Caco-2 (cell line): Measurements from ENCODE around the gene SIK3. TPM values are rescaled to one million over a fixed set of nuclear protein-coding genes. Genes with fewer than 3 reads are reported as not detected.
A peak's percentile ranks its signal among the peaks of the same experiment; 100 is the strongest.

Experiments used
- BruUV-seq: library from RNA; stranded (reverse); fragments of 400-500 nt; replicated peaks from 2 replicates; lab custom pipeline; 2021; lab: Mats Ljungman, UMichigan
- CTCF ChIA-PET: fragments of 300-600 bp; sonication (Branson Sonifier 250); formaldehyde crosslinking; loops from one replicate; lab custom pipeline; 2022; ENCODE audit warnings: antibody characterized with exemption; lab: Charles Lee
- POLR2A ChIA-PET: fragments of 300-600 bp; sonication (Branson Sonifier 250); formaldehyde crosslinking; loops from one replicate; lab custom pipeline; 2022; ENCODE audit warnings: antibody characterized with exemption; lab: Charles Lee
- DNase-seq, 2 experiments: peaks; one replicate each; pipeline versions ENCODE4 v3.0.0 to v3.0.0-alpha.2; 2020 to 2022
- H3K27me3 ChIP-seq: replicated peaks from 2 replicates; pipeline ENCODE4 v1.6.0; 2011; ENCODE audit warnings: low read length; ENCODE audit not compliant: control insufficient read depth, insufficient read depth
- H3K36me3 ChIP-seq: 2 replicates; pipeline ENCODE4 v1.5.1; 2011; ENCODE audit warnings: low read length; ENCODE audit not compliant: control insufficient read depth, insufficient read depth
- H3K4me1 ChIP-seq: fragments of 250-450 bp; sonication (Bioruptor Pico); 2 replicates; pipeline ENCODE4 v1.5.1; 2020; ENCODE audit warnings: mild to moderate bottlenecking
- H3K4me3 ChIP-seq: 2 replicates; pipeline ENCODE4 v1.5.1; 2011; ENCODE audit warnings: low read depth, mild to moderate bottlenecking, control low read depth, low read length
- H3K9me3 ChIP-seq: fragments of 250-450 bp; sonication (Bioruptor Pico); 2 replicates; pipeline ENCODE4 v1.5.1; 2020; ENCODE audit warnings: mild to moderate bottlenecking, moderate library complexity
- H3K27ac Mint-ChIP-seq: one replicate; pipeline ENCODE4 v1.8.0; 2022; ENCODE audit warnings: mixed read lengths; ENCODE audit not compliant: unreplicated experiment
- H3K27me3 Mint-ChIP-seq: one replicate; pipeline ENCODE4 v1.8.0; 2022; ENCODE audit warnings: mixed read lengths; ENCODE audit not compliant: insufficient read depth, unreplicated experiment
- H3K36me3 Mint-ChIP-seq: one replicate; pipeline ENCODE4 v1.8.0; 2022; ENCODE audit warnings: mild to moderate bottlenecking, mixed read lengths; ENCODE audit not compliant: insufficient read depth, unreplicated experiment
- H3K4me1 Mint-ChIP-seq: one replicate; pipeline ENCODE4 v1.8.0; 2022; ENCODE audit warnings: low read depth, mixed read lengths; ENCODE audit not compliant: unreplicated experiment
- H3K4me3 Mint-ChIP-seq: one replicate; pipeline ENCODE4 v1.8.0; 2022; ENCODE audit warnings: mild to moderate bottlenecking, moderate library complexity, mixed read lengths; ENCODE audit not compliant: unreplicated experiment
- H3K9me3 Mint-ChIP-seq: one replicate; pipeline ENCODE4 v1.8.0; 2022; ENCODE audit warnings: mixed read lengths; ENCODE audit not compliant: unreplicated experiment
- CTCF ChIP-seq, 2 experiments: fragments of 200-600 bp in 1 of 2; IDR thresholded peaks; 1 replicate in 1 of 2; 2 replicates in 1 of 2; pipeline versions ENCODE4 v1.5.1 to v1.8.0; 2011 to 2022; ENCODE audit warnings: antibody characterized with exemption in 1 of 2, control low read depth in 1 of 2, inconsistent platforms in 1 of 2, low read depth in 1 of 2, low read length in 1 of 2, mild to moderate bottlenecking in 1 of 2, moderate library complexity in 1 of 2; ENCODE audit not compliant: insufficient read depth in 1 of 2, severe bottlenecking in 1 of 2, unreplicated experiment in 1 of 2
- intact Hi-C: fragments of 100-400 bp; cut with micrococcal nuclease; formaldehyde crosslinking; loops from one replicate; pipeline ENCODE4 v1.10.0; 2022; ENCODE audit not compliant: unreplicated experiment
- total RNA-seq: library from RNA; stranded (reverse); gene quantifications from 2 replicates; pipeline ENCODE4 v1.2.3, GENCODE V29; 2022

Gene SIK3
- total RNA-seq, 1 experiment from 2014 or later, result 65.7 TPM

GRCh38 chr11:117110294-117110950 lies 12.2 kb upstream of the SIK3 start:
- BruUV-seq, result no TSS peak
- CTCF ChIA-PET, result interaction anchor here (0.7 kb wide), 1 partner anchor 377 kb away, joined by 3 read pairs; no protein-coding TSS in a partner anchor
- no peak overlapping the region for H3K4me3 Mint-ChIP-seq

GRCh38 chr11:117107701-117108590 lies 9.7 kb upstream of the SIK3 start:
- intact Hi-C loops, result no loop called here
- H3K4me3 Mint-ChIP-seq, result no peak overlapping the region
- Histone ChIP-seq H3K36me3 (no peaks in the 10 kb centered on the region), H3K27me3 (no peaks in the 10 kb centered on the region), H3K9me3 (0 out of 2 replicates have a peak, but pooled peaks cover 5% of the 10 kb centered on the region), H3K4me3 (no peak overlapping the region), H3K4me1 (peaks cover 3% of the 10 kb centered on the region; the same call in 1 of the 2 replicates)
- H3K9me3 Mint-ChIP-seq, result no peaks in the 10 kb centered on the region
- no peaks in the 10 kb centered on the region for H3K36me3 Mint-ChIP-seq
- no peaks in the 10 kb centered on the region for H3K27me3 Mint-ChIP-seq
- BruUV-seq, result no TSS peak
- H3K27ac Mint-ChIP-seq, result no peak overlapping the region
- no peaks in the 10 kb centered on the region for H3K4me1 Mint-ChIP-seq
- no peak for DNase-seq
- ChIA-PET POLR2A (no interaction called here), CTCF (interaction anchor here (1.3 kb wide), 1 partner anchor 135 kb away, joined by 4 read pairs; no protein-coding TSS in a partner anchor)
- TF ChIP-seq CTCF (IDR thresholded peaks at IDR 0.05; ENCODE audit: insufficient read depth in 1 of 2, low read depth in 1 of 2, low read length in 1 of 2, severe bottlenecking in 1 of 2, unreplicated experiment in 1 of 2), result no peak

More at GRCh38 chr11:117110294-117110950, 12.2 kb upstream of the SIK3 start:
- H3K4me1 ChIP-seq, result peaks cover 3% of the 10 kb centered on the region; the same call in 1 of the 2 replicates
- POLR2A ChIA-PET, result interaction anchor here (0.6 kb wide), 1 partner anchor 24 kb away, joined by 6 read pairs; no protein-coding TSS in a partner anchor
- Mint-ChIP-seq H3K9me3 (no peaks in the 10 kb centered on the region), H3K4me1 (no peaks in the 10 kb centered on the region), H3K36me3 (no peaks in the 10 kb centered on the region), H3K27me3 (no peaks in the 10 kb centered on the region), H3K27ac (no peak overlapping the region)
- intact Hi-C loops, result no loop called here
- no peaks in the 10 kb centered on the region for H3K27me3 ChIP-seq
- no peak for DNase-seq
- H3K9me3 ChIP-seq, result 0 out of 2 replicates have a peak, but pooled peaks cover 5% of the 10 kb centered on the region
- no peaks in the 10 kb centered on the region for H3K36me3 ChIP-seq
- TF ChIP-seq CTCF (IDR thresholded peaks at IDR 0.05; ENCODE audit: insufficient read depth in 1 of 2, low read depth in 1 of 2, low read length in 1 of 2, severe bottlenecking in 1 of 2, unreplicated experiment in 1 of 2), result no peak
- no peak overlapping the region for H3K4me3 ChIP-seq

GRCh38 chr11:117100556-117100955 lies 2.3 kb upstream of the SIK3 start:
- Mint-ChIP-seq H3K36me3 (peaks cover 17% of the 10 kb centered on the region), H3K4me3 (no peak overlapping the region), H3K27me3 (no peaks in the 10 kb centered on the region), H3K9me3 (no peaks in the 10 kb centered on the region), H3K4me1 (peaks cover 35% of the 10 kb centered on the region), H3K27ac (peak overlapping the region; percentile 99)
- Histone ChIP-seq H3K4me1 (peaks cover 26% of the 10 kb centered on the region), H3K27me3 (no peaks in the 10 kb centered on the region), H3K4me3 (no peak overlapping the region), H3K36me3 (no peaks in the 10 kb centered on the region), H3K9me3 (no peaks in the 10 kb centered on the region)
- BruUV-seq, result no TSS peak
- DNase-seq, result no peak
- intact Hi-C loops, result no loop called here
- no peak for TF ChIP-seq CTCF (IDR thresholded peaks at IDR 0.05; ENCODE audit: insufficient read depth in 1 of 2, low read depth in 1 of 2, low read length in 1 of 2, severe bottlenecking in 1 of 2, unreplicated experiment in 1 of 2)
- CTCF ChIA-PET, result interaction anchor here (0.6 kb wide), 1 partner anchor 38 kb away, joined by 4 read pairs; no protein-coding TSS in a partner anchor
- POLR2A ChIA-PET, result no interaction called here
